Measurements from ENCODE around the gene PDK2. TPM values are rescaled to one million over a fixed set of nuclear protein-coding genes. Genes with fewer than 3 reads are reported as not detected.

PDK2 gene
- total and polyA plus RNA-seq, 9 of the 15 experiments (the other 6 are each of a cell fraction or from before 2014, with no cell fraction given), result 0.03 to 2.5 (median 1.4) TPM

GRCh38 chr17:50051082-50051576 is 44.0 kb upstream of the PDK2 start (continued):
- TF ChIP-seq ZNF609 (CRISPR knock-in tag; IDR thresholded peaks at IDR 0.05; ENCODE audit: borderline replicate concordance) (no peak), CTBP1 (IDR thresholded peaks at IDR 0.05; ENCODE audit: borderline replicate concordance) (0 out of 2 replicates have a peak, but pooled peaks have one; percentile 21), NR4A1 (CRISPR knock-in tag; IDR thresholded peaks at IDR 0.05) (no peak), NR4A1 (tag; IDR thresholded peaks at IDR 0.05) (no peak), ZNF444 (CRISPR knock-in tag; IDR thresholded peaks at IDR 0.05) (no peak), BCLAF1 (IDR thresholded peaks at IDR 0.05; ENCODE audit: borderline replicate concordance in 1 of 2, control insufficient read depth in 1 of 2, low read depth in 2 of 2, low read length in 1 of 2) (no peak), ZC3H11A (IDR thresholded peaks at IDR 0.05; ENCODE audit: low read depth, low read length) (no peak), NR2C2 (CRISPR knock-in tag; IDR thresholded peaks at IDR 0.05) (no peak), NR2C2 (tag; IDR thresholded peaks at IDR 0.05) (no peak), SRF (CRISPR knock-in tag; IDR thresholded peaks at IDR 0.05) (no peak), MAFG (tag; conservative IDR thresholded peaks at IDR 0.05) (0 out of 2 replicates have a peak, but pooled peaks have one; percentile 23), SMARCA5 (IDR thresholded peaks at IDR 0.05) (no peak)
- TF ChIP-seq, protein P1, sequence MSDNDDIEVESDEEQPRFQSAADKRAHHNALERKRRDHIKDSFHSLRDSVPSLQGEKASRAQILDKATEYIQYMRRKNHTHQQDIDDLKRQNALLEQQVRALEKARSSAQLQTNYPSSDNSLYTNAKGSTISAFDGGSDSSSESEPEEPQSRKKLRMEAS (CRISPR knock-in tag; IDR thresholded peaks at IDR 0.05), result peak; percentile 72
- TF ChIP-seq, protein P2, sequence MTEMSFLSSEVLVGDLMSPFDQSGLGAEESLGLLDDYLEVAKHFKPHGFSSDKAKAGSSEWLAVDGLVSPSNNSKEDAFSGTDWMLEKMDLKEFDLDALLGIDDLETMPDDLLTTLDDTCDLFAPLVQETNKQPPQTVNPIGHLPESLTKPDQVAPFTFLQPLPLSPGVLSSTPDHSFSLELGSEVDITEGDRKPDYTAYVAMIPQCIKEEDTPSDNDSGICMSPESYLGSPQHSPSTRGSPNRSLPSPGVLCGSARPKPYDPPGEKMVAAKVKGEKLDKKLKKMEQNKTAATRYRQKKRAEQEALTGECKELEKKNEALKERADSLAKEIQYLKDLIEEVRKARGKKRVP (CRISPR knock-in tag; IDR thresholded peaks at IDR 0.05), result no peak
- TF ChIP-seq, protein P3, sequence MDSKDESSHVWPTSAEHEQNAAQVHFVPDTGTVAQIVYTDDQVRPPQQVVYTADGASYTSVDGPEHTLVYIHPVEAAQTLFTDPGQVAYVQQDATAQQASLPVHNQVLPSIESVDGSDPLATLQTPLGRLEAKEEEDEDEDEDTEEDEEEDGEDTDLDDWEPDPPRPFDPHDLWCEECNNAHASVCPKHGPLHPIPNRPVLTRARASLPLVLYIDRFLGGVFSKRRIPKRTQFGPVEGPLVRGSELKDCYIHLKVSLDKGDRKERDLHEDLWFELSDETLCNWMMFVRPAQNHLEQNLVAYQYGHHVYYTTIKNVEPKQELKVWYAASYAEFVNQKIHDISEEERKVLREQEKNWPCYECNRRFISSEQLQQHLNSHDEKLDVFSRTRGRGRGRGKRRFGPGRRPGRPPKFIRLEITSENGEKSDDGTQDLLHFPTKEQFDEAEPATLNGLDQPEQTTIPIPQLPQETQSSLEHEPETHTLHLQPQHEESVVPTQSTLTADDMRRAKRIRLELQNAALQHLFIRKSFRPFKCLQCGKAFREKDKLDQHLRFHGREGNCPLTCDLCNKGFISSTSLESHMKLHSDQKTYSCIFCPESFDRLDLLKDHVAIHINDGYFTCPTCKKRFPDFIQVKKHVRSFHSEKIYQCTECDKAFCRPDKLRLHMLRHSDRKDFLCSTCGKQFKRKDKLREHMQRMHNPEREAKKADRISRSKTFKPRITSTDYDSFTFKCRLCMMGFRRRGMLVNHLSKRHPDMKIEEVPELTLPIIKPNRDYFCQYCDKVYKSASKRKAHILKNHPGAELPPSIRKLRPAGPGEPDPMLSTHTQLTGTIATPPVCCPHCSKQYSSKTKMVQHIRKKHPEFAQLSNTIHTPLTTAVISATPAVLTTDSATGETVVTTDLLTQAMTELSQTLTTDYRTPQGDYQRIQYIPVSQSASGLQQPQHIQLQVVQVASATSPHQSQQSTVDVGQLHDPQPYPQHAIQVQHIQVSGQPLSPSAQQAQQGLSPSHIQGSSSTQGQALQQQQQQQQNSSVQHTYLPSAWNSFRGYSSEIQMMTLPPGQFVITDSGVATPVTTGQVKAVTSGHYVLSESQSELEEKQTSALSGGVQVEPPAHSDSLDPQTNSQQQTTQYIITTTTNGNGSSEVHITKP (IDR thresholded peaks at IDR 0.05; ENCODE audit: partially characterized antibody), result no peak

All from K562 (cell line).